ENCODE measurements around the gene TTLL12.
A peak's percentile ranks its signal among the peaks of the same experiment; 100 is the strongest.
"Not testable (repeated sequence)": the region's sequence is repeated elsewhere in the genome, so short reads cannot be mapped to it uniquely, and the experiment has no call there.

The TTLL12 gene

DNA sequence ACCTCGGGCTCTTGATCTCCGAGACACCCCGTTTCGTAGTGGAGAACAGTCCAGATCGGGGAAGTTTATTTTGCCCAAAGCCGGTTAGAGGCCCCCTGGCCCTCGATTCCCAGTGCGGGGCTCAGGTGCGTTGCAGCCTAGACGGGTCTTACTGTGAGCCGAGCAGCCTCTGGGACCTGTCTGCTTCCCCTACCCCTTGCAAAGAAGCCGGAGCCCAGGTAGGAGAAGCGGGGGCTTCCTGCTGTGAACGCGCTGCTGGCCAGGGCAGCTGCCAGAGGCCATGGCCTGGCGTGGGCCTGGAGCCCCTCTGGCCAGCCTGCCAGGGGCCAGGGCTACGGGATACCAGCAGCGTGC is 35.0 kb downstream of the TTLL12 start:
- no peak for DNase-seq

DNA sequence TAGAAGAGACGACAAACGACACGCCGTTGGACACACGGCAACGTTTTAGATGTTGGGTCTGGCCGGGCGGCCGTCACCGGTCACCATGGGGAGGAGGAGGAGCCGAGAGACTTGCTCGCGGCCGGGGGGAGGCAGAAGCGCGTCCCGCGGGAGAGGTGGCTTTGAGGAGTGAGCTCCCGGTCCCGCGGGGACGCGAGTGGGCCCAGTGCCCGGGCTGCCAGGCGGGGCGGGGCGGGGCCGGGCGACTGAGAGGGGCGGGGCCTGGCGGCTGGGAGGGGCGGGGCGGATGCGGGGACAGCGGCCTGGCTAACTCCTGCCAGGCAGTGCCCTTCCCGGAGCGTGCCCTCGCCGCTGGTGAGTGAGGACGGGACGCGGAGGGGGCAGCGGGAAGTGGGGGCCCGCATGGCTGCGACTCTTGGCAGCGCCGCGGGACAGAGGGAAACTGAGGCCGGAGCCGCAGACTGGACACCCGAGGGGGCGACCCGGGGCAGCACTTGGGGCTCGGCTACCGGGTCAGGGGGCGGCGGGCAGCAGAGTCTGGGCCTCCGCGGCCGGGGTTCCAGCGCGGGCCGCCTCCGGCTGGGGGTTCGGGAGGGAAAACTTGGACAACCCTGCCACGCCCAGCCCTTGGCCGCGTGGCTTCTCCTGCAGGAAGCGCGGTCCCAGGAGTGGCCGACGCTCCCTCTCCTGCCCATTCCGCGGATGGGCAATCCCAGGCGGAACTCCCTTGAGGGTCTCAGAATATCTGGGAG is 35.5 kb downstream of the TTLL12 start, which contains the start of gene TSPO:
Gene TSPO (plus strand): TSS at position 309 of the 752 bp plus-strand sequence. CDS start 7,680 bp downstream, outside the sequence.
- no peak for DNase-seq

DNA sequence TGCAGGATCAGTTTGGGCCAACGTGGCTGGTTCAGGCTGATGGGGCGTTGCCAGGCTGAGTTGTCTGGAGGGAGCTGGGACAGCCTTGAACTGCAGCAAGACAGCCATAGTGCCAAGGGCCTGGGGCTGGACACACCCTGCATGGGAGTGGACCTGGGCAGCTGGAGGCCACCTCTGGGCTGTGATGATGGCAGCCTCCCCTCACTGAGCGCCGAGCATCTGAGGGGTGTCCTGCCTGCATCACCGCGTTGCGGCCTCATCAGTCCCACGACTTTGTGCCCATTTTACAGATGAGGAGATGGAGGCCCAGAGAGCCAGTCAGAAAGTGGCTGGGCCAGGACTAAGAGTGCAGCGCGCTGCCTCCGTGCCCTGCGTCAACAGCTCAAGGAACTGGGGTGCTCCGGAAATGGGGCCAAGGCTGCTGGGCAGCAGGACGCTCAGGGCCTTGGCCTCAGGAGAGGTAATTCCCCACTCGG is 36.2 kb downstream of the TTLL12 start:
- DNase-seq, result no peak

DNA sequence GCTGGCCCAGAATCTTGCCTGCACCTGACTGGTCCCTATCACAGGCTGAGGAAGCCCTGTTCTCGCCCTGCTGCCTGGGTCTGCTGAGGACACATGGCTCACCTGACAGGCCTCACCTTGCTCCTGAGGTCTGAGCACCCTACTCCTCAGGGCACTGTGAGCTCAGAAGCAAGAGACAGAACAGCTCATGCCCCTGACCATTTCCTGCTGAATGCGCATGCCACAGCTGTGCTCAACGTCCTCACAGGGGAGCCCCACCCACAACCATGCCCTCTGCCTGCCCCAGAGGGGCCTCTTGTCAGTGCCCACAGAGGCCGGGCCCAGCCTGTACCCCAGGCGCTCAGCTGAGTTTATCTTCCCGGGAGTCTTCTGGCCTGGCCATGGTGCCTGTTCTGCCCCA is 38.4 kb downstream of the TTLL12 start:
- no peak for DNase-seq

DNA sequence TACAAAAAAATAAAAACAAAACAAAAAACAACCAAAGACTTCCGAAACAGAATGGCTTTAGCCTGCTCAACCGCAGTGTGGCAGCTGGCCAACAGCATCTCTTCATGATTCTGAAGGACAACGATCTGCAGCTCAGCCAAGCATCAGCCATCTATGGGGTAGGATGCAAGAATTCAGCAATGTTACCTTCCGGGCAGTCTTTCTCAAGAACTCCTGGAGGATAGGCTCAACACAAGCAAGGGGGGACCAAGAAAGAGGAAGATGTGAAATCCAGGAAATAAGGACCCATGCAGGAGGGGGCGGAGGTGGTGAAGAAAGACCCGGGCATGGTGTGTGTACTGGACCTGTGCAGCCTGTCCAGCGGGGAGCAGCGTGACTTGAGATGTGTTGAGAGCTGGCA is 39.1 kb downstream of the TTLL12 start:
- no peak for DNase-seq

DNA sequence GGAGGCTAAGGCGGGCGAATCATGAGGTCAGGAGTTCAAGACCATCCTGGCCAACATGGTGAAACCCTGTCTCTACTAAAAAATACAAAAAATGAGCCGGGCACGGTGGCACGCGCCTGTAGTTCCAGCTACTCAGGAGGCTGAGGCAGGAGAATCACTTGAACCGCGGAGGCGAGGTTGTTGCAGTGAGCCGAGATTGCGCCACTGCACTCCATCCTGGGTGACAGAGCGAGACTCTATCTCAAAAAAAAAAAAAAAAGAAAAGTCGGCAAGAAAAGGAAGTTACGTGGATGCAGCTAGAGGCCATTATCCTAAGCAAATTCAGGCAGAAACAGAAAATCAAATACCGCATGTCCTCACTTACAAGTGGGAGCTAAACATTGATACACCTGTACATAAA is 40.6 kb downstream of the TTLL12 start:
- not testable (repeated sequence) for DNase-seq

DNA sequence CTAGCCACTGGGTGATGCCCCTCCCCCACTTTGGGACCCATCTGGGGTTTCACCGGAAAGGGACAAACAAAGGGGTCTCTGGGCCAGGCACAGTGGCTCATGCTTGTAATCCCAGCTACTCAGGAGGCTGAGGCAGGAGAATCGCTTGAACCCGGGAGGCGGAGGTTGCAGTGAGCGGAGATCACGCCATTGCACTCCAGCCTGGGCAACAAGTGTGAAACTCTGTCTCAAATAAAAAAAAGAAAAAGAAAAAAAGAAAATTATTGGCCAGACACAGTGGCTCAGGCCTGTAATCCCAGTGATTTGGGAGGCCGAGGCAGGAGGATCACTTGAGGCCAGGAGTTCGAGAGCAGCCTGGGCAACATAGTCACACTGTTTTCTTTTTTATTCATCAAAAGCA is 41.6 kb downstream of the TTLL12 start:
- not testable (repeated sequence) for DNase-seq

DNA sequence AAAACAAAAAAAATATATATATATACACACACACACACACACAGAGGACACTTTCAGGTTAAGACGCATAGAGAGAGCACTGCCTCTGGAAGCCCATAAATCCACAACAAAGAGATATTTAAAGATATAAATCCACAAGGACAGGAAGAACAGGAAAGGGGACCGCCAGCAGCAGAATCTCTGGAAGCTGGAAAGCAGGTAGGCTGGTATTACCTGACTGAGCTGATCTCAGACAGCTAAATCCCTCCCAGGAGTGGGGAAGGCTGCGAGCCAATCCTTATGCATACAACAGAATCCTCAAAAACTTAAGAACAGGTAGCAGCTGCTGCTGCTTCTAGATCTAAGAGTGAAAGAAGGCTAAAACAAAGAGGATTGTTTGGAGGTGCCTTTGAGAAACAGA is 42.0 kb downstream of the TTLL12 start:
- no peak for DNase-seq

DNA sequence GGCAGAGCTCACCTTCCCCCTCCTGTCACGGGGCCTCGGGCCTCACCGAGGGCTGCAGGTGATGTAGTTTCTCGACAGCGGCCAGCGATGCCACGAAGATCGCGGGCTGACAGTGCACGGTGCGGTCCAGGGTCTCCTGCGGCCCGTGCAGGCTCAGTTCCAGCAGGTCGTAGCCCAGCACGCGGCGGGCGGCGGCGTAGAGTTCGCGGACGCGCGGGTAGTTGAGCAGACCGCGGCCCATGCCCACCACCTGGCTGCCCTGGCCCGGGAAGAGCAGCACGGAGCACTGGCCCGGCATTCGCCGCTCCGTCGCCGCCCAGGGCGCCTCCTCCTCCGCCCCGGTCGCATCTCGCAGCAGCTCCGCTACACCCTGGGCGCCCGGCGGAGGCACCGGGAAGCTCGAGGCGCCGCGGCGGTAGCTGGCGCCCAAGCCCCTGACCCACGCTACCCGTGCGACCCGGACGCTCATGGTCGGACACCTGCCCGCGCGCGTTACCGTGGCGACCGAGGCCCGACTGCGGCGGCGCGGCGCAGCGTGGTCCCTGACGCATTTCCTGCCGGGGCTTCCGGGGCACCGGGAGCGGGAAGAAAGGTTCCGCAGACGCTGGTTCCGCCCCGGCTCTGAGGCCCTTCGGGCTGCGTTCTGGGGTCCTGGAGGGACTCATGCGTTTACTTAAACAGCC is 43.9 kb downstream of the TTLL12 start, which contains the start of gene MCAT:
Gene MCAT (minus strand): TSS at position 519 of the 683 bp plus-strand sequence. CDS start 50 bp downstream, at position 469.
- DNase-seq, result peak; percentile 54

DNA sequence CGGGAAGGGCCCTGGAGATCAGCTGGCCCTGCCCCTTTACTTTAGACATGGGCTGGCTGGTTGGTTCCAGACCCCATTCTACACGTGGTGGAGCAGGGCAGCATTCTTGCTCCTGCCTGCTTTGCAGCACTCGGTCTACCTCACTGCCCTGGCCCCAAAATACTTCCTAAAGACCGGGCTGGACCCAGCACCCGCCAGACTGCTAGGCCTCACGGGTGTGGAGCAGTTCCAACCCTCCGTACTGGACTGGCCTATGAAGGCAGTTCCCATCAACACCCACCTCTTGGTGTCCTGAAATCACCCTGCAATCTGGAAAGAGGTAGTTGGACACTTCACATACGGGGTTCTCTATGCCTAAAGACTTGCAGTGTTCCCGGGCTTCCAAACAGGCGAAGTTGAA is 50.1 kb downstream of the TTLL12 start:
- no peak for DNase-seq

DNA sequence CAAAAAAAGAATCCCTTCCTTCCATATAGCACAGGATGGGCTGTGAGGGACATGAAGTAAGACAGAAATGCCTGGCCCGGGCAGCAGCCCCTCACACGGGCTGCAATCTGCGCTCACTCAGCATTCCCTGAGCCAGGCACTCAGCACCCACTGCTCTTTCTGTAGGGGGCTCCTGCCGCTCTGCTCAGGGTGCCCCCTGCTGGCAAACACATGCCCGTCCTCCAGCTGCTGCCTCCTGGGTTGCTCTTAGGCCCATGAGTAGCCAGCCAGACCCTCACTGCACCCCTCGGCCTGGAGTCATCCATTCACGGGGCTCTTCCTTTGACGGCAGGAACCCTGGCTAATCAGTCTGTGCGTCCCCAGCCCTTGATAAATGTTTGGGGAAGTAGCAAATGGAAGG is 50.7 kb downstream of the TTLL12 start:
- no peak for DNase-seq

DNA sequence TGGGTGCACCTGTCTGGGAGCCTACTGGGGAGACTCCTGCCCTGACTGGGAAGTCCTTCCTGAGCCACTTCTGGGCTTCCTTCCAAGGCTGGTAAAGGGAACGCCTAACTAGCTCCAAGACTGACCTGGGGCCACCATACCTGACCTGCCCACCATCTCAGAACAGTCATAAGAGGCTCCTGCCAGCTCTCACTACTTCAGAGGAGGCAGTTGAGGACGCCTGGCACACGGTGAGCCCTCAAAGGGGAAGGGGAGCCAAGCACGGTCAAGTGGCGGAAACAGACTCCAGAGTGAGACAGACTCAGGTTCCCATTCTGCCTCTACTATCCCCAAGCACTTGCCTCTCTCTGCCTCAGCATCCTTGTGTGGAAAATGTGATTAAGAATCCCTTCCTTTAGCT is 51.4 kb downstream of the TTLL12 start:
- DNase-seq, result no peak

DNA sequence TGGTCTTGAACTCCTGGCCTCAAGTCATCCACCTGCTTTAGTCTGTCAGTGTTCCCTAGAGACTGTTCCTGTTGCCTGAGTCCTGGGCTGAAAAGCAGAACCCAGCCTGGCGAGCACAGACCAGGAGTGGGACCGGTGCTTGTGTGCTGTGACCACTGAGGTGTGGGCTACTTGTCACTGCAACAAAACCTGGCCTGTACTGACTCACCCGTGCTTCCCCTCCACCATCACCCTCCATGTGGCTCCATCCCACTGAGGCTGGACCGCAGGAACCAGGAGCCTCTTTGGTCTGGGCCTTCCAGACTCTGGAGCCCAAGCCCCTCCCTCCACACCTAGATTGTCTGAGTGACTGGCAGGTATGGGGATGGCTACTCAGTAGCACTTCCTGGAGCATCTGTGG is 52.4 kb downstream of the TTLL12 start:
- no peak for DNase-seq

DNA sequence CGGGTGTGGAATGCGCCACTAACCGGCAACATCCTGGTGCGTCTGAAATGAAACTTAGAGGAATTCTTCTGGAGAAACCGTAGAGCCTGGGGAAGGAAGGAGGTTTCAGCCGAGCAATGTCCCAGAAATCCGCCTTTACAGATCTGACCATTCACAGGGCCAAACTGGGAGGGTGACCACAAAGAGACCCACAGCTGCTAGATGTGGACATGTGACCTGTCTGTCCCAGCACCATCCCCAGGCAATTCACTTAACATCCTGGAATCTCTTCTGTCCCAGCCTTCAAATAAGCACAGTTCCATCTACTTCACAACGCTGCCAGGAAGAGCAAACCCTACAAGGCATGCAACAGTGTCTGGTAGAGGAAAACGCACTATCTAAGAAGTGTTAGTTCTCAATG is 53.5 kb downstream of the TTLL12 start:
- DNase-seq, result no peak

DNA sequence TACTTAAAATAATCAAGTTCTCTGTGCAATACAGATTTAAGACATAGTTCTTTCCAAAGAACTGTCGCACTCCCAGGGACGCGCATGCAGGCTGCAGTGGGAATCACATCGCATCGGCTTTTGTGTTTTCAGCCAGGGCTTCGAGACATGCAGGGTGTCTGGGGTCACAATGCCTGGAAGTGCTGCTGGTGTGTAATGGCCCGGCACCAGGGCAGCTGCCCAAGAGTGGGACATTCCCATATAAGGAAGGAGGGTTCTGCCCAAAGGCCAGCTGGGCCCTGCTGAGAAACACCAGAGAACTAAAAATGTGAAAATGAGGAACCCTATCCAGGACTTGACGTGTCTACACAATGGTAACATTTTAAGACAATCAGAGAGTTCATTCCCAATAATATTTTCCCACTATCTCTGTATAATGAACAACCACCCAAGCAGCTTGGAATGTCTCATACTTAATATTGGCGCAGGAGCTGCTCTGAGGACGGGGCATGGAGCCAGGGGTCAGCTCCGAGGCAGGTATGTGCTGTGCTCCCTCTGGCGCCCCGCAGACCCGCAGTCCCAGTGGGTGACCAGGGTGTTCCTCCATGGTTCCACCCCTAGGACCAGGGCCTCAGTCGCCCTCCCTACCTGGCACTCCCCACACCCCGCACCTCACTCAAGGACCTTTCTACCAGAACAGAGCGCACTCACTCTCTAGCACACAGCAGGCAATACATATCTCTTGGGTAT is 55.0 kb downstream of the TTLL12 start:
- no peak for DNase-seq

DNA sequence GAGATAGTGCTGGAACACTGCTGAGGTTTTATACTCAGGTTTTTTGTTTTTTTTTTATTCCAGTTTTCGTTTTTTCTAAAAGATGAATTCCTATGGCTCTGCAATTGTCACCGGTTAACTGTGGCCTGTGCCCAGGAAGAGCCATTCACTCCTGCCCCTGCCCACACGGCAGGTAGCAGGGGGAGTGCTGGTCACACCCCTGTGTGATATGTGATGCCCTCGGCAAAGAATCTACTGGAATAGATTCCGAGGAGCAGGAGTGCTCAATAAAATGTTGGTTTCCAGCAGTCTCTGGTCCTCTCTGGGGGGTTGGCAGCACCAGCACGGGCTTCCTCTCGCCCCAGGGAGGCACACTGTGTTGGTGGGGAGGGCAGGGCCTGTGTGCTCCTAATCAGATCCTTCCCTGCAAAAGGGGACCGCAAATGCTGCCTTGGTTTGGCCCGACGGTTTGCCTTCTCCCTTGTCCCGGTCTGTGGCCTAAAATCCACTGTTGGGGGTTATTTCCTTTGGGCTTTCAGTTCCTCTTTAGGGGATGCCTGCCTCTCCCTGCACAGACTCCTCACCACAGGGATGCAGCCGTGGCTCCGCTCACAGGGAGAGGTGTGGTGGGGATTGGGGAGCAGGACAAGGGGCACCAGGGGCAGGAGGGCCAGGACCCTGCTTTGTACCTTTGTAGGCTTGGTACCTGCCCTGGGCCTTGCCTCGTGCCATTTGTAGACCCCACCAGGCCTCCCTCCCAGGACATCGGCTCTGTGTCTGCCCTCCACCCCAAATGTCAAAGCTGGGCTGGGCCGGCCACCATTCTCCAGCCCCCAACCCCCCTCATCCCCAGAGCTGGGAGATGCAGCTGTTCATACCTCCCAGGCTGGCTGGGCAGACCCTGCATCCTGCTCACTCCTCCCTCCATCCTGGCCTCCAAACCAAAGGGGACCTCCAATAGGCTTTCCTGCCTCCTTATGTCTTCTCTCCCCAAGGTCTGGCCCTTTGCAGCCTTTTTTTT is 57.2 kb downstream of the TTLL12 start:
- no peak for DNase-seq

DNA sequence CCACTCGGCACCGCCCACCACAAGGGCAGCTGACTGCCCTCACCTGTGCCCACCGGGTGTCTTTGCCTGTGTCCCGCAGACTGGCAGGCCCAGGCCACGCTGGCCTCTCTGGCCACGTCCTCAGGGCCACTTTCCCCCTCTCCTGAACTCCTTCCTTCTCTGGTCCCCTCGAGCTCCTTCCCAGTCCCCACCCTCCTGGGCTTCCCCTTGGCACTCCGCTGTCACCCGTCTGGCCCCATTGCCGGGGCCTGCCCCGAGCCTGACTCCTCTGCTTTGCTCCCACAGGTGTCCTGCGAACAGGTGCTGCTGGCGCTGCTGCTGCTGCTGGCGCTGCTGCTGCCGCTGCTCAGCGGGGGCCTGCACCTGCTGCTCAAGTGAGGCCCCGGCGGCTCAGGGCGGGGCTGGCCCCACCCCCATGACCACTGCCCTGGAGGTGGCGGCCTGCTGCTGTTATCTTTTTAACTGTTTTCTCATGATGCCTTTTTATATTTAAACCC is 58.0 kb downstream of the TTLL12 start:
- DNase-seq, result peak; percentile 39

DNA sequence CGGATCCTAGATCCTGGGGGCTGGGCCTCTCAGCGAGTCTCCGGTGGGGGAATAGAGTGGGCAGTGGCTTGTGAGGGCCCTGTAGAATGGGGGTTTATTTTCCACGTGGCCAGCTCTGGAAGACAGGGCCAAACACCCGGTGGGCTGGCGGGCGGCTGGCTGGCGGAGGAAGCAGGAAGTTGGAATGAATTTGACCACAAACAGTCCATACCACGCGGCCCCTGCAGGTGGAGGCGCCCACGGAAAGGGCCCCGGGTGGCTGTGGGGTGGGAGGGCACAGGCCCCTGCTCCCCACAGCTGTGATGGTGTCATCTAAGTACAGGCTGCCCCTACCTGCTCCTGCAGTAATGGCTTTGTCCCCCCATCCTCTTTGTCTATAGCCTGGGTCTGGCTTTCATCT is 58.8 kb downstream of the TTLL12 start:
- no peak for DNase-seq

DNA sequence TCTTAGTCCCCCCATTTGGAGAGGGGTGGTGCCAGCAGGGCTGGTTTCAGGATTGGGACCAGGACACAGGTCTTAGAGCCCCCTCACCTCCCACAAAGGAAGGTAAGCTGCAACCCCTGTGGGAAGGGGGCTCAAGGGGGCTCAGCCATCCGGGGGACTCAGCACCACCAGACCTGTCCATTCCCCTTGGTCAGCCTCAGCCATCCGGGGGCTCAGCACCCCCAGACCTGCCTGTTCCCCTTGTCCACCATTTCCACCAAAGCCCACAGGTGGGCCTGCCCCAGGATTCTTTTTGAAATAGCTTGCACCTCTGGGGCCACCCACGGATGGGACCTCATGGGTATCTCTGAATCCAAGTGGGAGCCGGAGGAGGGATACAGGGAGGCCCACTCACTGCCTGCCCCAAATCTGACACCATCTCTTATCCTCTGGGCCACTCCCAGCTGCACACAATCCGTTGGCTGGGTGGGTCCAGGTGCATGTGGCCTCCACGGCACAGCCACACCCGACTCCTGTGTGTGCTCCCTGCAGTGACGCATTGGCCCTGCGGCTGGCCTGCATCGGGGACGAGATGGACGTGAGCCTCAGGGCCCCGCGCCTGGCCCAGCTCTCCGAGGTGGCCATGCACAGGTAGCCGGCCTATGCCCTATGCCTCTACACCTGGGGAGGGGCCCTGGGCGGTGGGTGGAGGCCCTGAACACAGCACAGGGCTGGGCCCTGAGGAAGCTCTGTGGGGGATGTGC is 59.6 kb downstream of the TTLL12 start:
- DNase-seq, result no peak

DNA sequence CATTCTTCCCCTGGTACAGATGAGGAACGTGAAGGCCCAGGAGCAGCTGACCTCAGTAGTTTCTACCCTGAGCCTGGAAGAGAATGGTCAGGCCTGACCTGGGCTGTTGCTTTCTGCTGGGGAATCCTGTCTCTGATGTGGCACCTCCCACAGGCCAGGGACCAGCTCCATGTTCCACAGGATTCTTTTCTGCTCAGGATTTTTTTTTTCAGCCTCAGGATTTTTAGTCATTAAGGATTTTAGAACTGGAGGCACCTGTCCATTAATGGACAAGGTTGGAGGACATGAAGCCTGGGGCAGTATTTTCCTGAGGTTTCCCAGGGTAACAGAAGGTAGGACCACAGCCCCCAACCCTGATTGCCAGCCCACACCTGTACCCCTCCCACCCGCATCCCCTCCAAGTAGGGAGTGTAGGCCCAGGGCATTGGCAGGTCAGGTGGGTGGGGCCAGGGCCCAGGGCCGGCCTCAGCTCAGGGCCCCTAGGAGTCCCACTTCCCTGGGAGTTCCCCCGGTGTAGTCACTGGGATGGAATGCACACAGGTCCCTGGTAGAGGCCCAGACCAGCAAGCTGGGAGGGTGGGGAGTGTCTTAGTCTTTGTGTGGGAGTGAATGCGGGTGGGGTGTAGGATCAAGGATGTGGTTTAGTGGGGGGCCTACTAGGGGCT is 60.3 kb downstream of the TTLL12 start:
- no peak for DNase-seq

DNA sequence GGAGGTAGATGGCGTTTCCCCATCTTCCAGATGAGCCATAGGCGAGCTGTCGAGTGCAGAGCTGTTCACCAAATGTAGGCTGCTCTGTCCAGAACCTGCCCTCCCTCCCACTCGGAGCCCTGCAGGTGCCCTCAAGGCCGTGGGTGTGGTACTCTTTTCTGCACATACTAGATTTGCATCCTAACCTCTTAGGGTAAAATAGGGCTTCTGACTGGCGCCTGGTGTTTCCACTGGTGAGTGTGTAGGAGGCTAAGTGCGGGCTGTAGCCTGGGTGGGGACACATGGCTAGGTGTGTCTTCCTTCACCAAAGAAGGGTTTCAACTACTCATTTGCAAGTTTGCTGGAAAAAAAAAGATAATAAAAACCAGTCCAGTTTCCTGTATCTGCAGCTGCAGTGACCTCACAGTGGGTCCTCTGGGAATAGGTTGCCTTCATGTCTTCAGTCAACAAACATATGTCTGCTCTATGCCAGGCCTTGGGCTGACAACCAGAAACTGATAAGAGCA is 67.9 kb downstream of the TTLL12 start:
- no peak for DNase-seq
